ENCODE data around the gene CCDC80.
"Not testable (repeated sequence)": the region's sequence is repeated elsewhere in the genome, so short reads cannot be mapped to it uniquely, and the experiment has no call there.

DNA sequence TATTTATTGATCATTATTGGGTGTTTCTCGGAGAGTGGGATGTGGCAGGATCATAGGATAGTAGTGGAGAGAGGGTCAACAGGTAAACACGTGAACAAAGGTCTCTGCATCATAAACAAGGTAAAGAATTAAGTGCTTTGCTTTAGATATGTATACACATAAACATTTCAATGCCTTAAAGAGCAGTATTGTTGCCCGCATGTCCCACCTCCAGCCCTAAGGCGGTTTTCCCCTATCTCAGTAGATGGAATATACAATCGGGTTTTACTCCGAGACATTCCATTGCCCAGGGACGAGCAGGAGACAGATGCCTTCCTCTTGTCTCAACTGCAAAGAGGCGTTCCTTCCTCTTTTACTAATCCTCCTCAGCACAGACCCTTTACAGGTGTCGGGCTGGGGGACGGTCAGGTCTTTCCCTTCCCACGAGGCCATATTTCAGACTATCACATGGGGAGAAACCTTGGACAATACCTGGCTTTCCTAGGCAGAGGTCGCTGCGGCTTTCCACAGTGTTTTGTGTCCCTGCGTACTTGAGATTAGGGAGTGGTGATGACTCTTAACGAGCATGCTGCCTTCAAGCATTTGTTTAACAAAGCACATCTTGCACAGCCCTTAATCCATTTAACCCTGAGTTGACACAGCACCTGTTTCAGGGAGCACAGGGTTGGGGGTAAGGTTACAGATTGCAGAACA, 76.5 kb downstream of the CCDC80 start:
- TF ChIP-seq, protein P1, sequence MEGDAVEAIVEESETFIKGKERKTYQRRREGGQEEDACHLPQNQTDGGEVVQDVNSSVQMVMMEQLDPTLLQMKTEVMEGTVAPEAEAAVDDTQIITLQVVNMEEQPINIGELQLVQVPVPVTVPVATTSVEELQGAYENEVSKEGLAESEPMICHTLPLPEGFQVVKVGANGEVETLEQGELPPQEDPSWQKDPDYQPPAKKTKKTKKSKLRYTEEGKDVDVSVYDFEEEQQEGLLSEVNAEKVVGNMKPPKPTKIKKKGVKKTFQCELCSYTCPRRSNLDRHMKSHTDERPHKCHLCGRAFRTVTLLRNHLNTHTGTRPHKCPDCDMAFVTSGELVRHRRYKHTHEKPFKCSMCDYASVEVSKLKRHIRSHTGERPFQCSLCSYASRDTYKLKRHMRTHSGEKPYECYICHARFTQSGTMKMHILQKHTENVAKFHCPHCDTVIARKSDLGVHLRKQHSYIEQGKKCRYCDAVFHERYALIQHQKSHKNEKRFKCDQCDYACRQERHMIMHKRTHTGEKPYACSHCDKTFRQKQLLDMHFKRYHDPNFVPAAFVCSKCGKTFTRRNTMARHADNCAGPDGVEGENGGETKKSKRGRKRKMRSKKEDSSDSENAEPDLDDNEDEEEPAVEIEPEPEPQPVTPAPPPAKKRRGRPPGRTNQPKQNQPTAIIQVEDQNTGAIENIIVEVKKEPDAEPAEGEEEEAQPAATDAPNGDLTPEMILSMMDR (IDR thresholded peaks at IDR 0.05): not testable (repeated sequence)
- TF ChIP-seq POLR2A (IDR thresholded peaks at IDR 0.05): not testable (repeated sequence)

Data from heart left ventricle (tissue), 13 donors.